Left ventricle myocardium inferior (tissue), 1 donor: ENCODE measurements around the gene USH2A. TPM values are rescaled to one million over a fixed set of nuclear protein-coding genes. Genes with fewer than 3 reads are reported as not detected.

ENCODE experiments used
- DNase-seq: peaks from one replicate; pipeline ENCODE4 v3.0.0-alpha.2; 2020
- H3K27ac ChIP-seq: fragments of 200-600 bp; replicated peaks from 2 replicates; pipeline ENCODE4 v1.8.0; 2021
- H3K27me3 ChIP-seq: fragments of 200-600 bp; 2 replicates; pipeline ENCODE4 v1.8.0; 2021; ENCODE audit warnings: low read depth
- H3K36me3 ChIP-seq: fragments of 200-600 bp; 2 replicates; pipeline ENCODE4 v1.8.0; 2021
- H3K4me1 ChIP-seq: fragments of 200-600 bp; 2 replicates; pipeline ENCODE4 v1.8.0; 2021
- H3K4me3 ChIP-seq: fragments of 200-600 bp; 2 replicates; pipeline ENCODE4 v1.8.0; 2021; ENCODE audit warnings: mild to moderate bottlenecking, moderate library complexity
- H3K9me3 ChIP-seq: fragments of 200-600 bp; replicated peaks from 2 replicates; pipeline ENCODE4 v1.8.0; 2021
- intact Hi-C: fragments of 100-400 bp; cut with micrococcal nuclease; formaldehyde crosslinking; loops from one replicate; pipeline ENCODE4 v1.11.0; 2022
- total RNA-seq: library from RNA; stranded (reverse); fragmentation: NEBNext Ultra II Directional; extraction: Animal tissue kit (Norgen Biotek cat#: 25700); gene quantifications from one replicate; pipeline ENCODE4 v1.2.1, GENCODE V29; 2021
- TF ChIP-seq, protein P1 (sequence below): fragments of 200-600 bp; IDR thresholded peaks from 2 replicates; pipeline ENCODE4 v1.8.0; 2021; ENCODE audit warnings: antibody characterized with exemption, mild to moderate bottlenecking, borderline replicate concordance
- donor health status: DM: no; HTN: yes; CAD: no; lungs with severe emphysema.

The USH2A gene
- total RNA-seq, 1 donor from 2014 or later, result 3.6 TPM

DNA sequence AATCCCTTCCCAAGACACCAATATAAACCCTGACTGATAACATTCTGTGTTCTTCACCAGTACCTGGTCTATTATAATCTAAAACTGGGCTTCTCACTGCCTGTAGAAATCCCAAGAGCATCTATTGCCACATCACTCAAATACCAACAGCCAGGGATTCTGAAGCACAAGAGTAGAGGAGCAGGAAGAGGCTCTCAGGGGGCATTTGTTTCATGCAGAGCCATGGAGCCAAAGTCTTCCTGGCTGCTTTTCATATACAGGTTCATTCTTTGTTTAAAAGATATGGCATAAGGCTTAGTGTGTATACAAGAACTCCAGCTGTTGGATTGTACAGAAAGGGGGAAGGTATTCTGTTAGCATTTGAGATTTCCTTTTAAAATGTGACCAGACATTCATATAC lies 38.2 kb upstream of the USH2A start:
- Histone ChIP-seq H3K36me3 (no peaks in the 10 kb centered on the region), H3K4me3 (no peak overlapping the region), H3K9me3 (no peaks in the 10 kb centered on the region), H3K27ac (no peak overlapping the region), H3K27me3 (no peaks in the 10 kb centered on the region), H3K4me1 (no peaks in the 10 kb centered on the region)
- intact Hi-C loops, result no loop called here
- TF ChIP-seq, protein P1, sequence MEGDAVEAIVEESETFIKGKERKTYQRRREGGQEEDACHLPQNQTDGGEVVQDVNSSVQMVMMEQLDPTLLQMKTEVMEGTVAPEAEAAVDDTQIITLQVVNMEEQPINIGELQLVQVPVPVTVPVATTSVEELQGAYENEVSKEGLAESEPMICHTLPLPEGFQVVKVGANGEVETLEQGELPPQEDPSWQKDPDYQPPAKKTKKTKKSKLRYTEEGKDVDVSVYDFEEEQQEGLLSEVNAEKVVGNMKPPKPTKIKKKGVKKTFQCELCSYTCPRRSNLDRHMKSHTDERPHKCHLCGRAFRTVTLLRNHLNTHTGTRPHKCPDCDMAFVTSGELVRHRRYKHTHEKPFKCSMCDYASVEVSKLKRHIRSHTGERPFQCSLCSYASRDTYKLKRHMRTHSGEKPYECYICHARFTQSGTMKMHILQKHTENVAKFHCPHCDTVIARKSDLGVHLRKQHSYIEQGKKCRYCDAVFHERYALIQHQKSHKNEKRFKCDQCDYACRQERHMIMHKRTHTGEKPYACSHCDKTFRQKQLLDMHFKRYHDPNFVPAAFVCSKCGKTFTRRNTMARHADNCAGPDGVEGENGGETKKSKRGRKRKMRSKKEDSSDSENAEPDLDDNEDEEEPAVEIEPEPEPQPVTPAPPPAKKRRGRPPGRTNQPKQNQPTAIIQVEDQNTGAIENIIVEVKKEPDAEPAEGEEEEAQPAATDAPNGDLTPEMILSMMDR, result no peak
- no peak for DNase-seq

DNA sequence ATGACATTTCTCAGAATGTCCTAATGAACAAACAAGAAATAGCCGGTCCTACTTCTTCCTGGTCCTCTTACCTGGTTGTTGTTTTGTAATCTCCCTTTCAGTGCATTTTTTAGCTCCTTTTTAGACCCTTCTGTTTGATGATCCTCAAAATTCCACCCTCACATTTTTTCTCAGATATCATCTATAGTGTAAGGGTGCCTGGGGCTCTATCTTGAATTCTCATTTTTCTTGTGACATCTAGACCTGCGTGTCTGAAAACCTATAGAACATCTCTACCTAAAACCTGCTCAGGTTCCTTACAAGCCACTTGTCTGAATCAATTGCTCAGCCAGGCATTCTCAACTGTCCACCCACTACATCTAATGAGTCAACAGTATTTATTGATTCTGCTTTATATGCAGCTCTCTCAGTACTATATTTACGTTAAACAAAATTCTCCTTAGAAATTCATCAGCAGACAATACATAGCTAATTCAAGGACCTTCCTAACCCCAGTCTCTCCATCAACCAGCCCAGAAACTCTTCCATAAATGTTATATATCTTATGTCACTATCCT lies 36.5 kb upstream of the USH2A start:
- no peak for DNase-seq
- Histone ChIP-seq H3K4me3 (no peak overlapping the region), H3K27ac (no peak overlapping the region), H3K27me3 (no peaks in the 10 kb centered on the region), H3K9me3 (no peaks in the 10 kb centered on the region), H3K4me1 (no peaks in the 10 kb centered on the region), H3K36me3 (no peaks in the 10 kb centered on the region)
- intact Hi-C loops, result no loop called here
- TF ChIP-seq, protein P1, result no peak

DNA sequence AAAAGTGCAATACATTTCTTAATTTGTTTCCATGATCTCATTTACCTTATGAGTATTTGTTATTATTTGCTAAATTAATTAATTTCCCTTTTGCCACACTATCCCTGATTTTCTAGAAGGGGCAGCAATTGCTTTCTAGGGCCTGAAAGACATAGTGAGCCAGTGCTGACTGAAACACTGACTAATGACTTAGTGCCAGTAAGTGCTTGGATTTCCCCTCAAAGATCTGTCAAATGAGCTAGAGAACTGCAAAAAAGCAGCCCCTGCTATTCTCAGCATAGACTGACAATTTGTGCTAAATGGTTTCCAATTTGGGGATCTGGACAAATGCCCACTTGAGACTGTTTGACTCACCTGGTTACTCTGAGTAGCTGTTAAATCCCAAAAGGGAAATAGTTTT lies 35.6 kb upstream of the USH2A start:
- Histone ChIP-seq H3K4me3 (no peak overlapping the region), H3K27ac (no peak overlapping the region), H3K9me3 (no peaks in the 10 kb centered on the region), H3K27me3 (no peaks in the 10 kb centered on the region), H3K36me3 (no peaks in the 10 kb centered on the region), H3K4me1 (no peaks in the 10 kb centered on the region)
- DNase-seq, result no peak
- TF ChIP-seq, protein P1, result no peak
- intact Hi-C loops, result no loop called here

DNA sequence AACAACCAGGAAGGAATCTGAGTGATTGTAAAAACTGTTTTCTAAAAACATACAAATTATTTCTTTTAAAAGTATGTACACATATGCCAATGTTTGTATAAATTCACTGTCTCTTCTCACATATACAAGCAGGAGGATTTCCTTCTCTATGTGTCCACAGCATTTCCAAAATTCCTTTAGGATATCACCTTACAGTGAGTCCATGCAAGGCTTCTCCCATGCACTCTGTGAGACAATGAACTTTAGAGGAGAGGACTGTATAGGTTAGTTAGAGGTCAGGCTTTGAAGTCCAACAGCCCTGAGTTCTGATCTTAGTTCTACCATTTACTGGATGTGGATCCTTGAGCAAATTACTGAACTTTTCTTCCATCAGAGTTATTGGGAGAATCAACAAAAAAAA lies 34.1 kb upstream of the USH2A start:
- H3K27ac ChIP-seq, result no peak overlapping the region
- TF ChIP-seq, protein P1, result no peak
- intact Hi-C loops, result no loop called here
- no peak for DNase-seq
- H3K36me3 ChIP-seq, result no peaks in the 10 kb centered on the region
- no peaks in the 10 kb centered on the region for H3K27me3 ChIP-seq
- H3K4me3 ChIP-seq, result no peak overlapping the region
- no peaks in the 10 kb centered on the region for H3K9me3 ChIP-seq
- H3K4me1 ChIP-seq, result no peaks in the 10 kb centered on the region

GRCh38 chr1:216456682-216457081 lies 33.4 kb upstream of the USH2A start:
- H3K27me3 ChIP-seq, result no peaks in the 10 kb centered on the region
- H3K9me3 ChIP-seq, result no peaks in the 10 kb centered on the region
- DNase-seq, result no peak
- intact Hi-C loops, result no loop called here
- H3K27ac ChIP-seq, result no peak overlapping the region
- no peaks in the 10 kb centered on the region for H3K4me1 ChIP-seq
- H3K4me3 ChIP-seq, result no peak overlapping the region
- TF ChIP-seq, protein P1, result no peak
- H3K36me3 ChIP-seq, result no peaks in the 10 kb centered on the region

DNA sequence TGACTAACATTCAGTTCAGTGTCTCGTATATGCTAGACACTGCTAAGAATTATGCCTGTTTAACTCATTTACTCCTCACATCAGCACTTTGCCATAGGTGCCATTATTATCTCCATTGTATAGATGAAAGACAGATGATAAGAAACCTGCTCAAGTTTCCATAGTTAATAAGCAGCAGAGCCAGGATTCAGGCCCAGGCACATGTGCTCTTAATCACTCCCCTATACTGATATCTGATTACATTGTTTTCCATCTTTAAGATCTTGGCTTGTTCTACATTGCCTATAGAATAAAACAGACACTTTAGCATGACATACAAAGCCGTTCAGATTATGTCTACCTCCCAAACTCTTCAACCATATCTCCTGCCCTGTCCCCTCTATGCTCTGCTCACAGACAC lies 30.5 kb upstream of the USH2A start:
- Histone ChIP-seq H3K4me1 (no peaks in the 10 kb centered on the region), H3K9me3 (no peaks in the 10 kb centered on the region), H3K27me3 (no peaks in the 10 kb centered on the region), H3K36me3 (no peaks in the 10 kb centered on the region), H3K4me3 (no peak overlapping the region), H3K27ac (no peak overlapping the region)
- DNase-seq, result no peak
- TF ChIP-seq, protein P1, result no peak
- intact Hi-C loops, result no loop called here
